ENCODE data around the gene CARNS1. TPM values are rescaled to one million over a fixed set of nuclear protein-coding genes. Genes with fewer than 3 reads are reported as not detected.
A peak's percentile ranks its signal among the peaks of the same experiment; 100 is the strongest.

Gene CARNS1
- total RNA-seq, 3 donors from 2014 or later (not counting 1 experiment from before 2014, with no cell fraction given) = 25.0 to 29.0 (median 25.0) TPM

DNA sequence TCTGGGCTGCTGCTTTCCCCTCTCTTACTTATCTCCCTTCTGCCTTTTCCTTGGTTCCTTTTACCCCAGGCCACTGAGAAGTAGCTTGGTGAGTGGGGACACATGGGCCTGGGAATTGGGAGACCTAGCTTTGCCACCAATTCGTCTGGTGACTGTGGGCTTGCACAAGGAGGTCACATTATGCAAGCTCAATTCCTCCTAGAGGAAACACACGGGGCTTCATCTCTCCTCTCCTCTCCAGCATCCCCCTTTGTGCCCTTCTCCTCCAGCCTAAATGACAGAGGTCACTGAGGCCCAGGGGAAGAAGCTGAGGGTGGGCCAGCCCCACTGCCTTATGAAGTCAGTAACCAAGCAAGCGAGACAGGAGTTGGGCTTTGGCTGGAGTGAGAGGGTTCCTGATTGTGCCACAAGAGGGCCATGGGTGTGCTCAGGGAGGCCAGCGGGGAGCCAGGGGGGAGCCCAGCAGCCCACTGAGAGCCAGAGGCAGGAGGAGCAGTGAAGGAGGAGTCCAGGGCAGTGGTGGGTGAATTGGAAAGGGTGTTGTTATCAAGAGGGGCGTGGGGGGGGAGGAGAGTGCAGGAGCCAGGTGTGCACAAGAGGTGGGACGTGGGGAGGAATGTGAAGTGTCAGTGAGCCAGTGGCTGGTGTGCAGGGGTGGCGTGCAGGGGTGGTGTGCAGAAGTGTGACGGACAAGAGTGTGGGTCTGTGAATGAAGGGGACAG is 44.1 kb upstream of the CARNS1 start:
- H3K36me3 Mint-ChIP-seq = no peaks in the 10 kb centered on the region
- Histone ChIP-seq H3K27me3 (ENCODE audit: control insufficient read depth, insufficient read depth, low read length) (peaks cover 3% of the 10 kb centered on the region), H3K27ac (ENCODE audit: low read length) (no peak overlapping the region), H3K9me3 (ENCODE audit: control insufficient read depth, insufficient read depth, low read length) (no peaks in the 10 kb centered on the region), H3K4me3 (ENCODE audit: low read length) (peak overlapping the region; percentile 38), H3K4me1 (ENCODE audit: control insufficient read depth, insufficient read depth, low read length) (peaks cover 75% of the 10 kb centered on the region), H3K36me3 (ENCODE audit: control insufficient read depth, insufficient read depth, low read length) (no peaks in the 10 kb centered on the region)
- TF ChIP-seq, protein P1, sequence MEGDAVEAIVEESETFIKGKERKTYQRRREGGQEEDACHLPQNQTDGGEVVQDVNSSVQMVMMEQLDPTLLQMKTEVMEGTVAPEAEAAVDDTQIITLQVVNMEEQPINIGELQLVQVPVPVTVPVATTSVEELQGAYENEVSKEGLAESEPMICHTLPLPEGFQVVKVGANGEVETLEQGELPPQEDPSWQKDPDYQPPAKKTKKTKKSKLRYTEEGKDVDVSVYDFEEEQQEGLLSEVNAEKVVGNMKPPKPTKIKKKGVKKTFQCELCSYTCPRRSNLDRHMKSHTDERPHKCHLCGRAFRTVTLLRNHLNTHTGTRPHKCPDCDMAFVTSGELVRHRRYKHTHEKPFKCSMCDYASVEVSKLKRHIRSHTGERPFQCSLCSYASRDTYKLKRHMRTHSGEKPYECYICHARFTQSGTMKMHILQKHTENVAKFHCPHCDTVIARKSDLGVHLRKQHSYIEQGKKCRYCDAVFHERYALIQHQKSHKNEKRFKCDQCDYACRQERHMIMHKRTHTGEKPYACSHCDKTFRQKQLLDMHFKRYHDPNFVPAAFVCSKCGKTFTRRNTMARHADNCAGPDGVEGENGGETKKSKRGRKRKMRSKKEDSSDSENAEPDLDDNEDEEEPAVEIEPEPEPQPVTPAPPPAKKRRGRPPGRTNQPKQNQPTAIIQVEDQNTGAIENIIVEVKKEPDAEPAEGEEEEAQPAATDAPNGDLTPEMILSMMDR (IDR thresholded peaks at IDR 0.05) = no peak
- peaks cover 52 to 69% of the 10 kb centered on the region in 2 donors for H3K4me1 Mint-ChIP-seq
- no peaks in the 10 kb centered on the region for H3K9me3 Mint-ChIP-seq
- H3K4me3 Mint-ChIP-seq = peak overlapping the region; percentile 90
- H3K27ac Mint-ChIP-seq = peak overlapping the region; percentile 68 to 70
- DNase-seq (peak in 1 of 2 donors; percentile 70), ATAC-seq (no peak)
- H3K27me3 Mint-ChIP-seq (ENCODE audit: low read depth in 2 of 2) = peaks cover under 1 to 6% of the 10 kb centered on the region in 2 donors
- 45% methylated on average over 8 of the region's 8 CpGs for WGBS (ENCODE audit: insufficient coverage)
- intact Hi-C loops (cut with micrococcal nuclease) = loop anchor here (5.0 kb wide), 2 partner anchors 84 to 104 kb away; partner anchors contain the start of genes ANKRD13D and GRK2

DNA sequence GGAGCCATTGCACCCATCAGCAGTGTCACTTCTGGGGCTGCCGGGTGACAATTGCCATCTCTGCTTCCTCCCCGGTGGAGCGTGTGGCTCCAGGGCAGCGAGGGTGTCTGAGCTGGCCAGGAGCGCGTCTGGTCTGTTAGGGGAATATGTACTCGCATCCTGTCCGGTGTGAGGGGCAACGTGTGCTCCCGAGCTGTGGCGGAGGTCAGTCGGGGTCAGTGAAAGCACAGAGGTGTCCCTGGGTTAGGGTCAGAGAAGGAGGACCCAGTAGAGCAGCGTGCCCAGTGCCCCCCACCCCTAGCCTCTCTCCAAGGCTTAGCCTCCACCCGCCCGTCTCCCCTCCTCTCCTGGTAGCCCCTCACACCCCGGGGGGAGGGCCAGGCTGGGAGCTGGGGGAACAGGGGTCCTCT is 43.6 kb upstream of the CARNS1 start:
- no peak for ATAC-seq
- Mint-ChIP-seq H3K9me3 (no peaks in the 10 kb centered on the region), H3K27ac (peak overlapping the region; percentile 68 to 70), H3K36me3 (no peaks in the 10 kb centered on the region), H3K4me1 (peaks cover 50 to 64% of the 10 kb centered on the region in 2 donors), H3K27me3 (ENCODE audit: low read depth in 2 of 2) (peaks cover 0 to 6% of the 10 kb centered on the region in 2 donors), H3K4me3 (peak overlapping the region; percentile 90)
- Histone ChIP-seq H3K36me3 (ENCODE audit: control insufficient read depth, insufficient read depth, low read length) (no peaks in the 10 kb centered on the region), H3K9me3 (ENCODE audit: control insufficient read depth, insufficient read depth, low read length) (no peaks in the 10 kb centered on the region), H3K4me1 (ENCODE audit: control insufficient read depth, insufficient read depth, low read length) (peaks cover 69% of the 10 kb centered on the region), H3K4me3 (ENCODE audit: low read length) (peak overlapping the region; percentile 38), H3K27me3 (ENCODE audit: control insufficient read depth, insufficient read depth, low read length) (peaks cover 3% of the 10 kb centered on the region), H3K27ac (ENCODE audit: low read length) (no peak overlapping the region)
- peak in 1 of 2 donors; percentile 49 for DNase-seq
- intact Hi-C loops (cut with micrococcal nuclease) = loop anchor here (5.0 kb wide), 2 partner anchors 85 to 105 kb away; partner anchors contain the start of genes ANKRD13D and GRK2
- TF ChIP-seq, protein P1 (IDR thresholded peaks at IDR 0.05) = no peak
- 18% methylated on average over 12 of the region's 16 CpGs for WGBS (ENCODE audit: insufficient coverage)

DNA sequence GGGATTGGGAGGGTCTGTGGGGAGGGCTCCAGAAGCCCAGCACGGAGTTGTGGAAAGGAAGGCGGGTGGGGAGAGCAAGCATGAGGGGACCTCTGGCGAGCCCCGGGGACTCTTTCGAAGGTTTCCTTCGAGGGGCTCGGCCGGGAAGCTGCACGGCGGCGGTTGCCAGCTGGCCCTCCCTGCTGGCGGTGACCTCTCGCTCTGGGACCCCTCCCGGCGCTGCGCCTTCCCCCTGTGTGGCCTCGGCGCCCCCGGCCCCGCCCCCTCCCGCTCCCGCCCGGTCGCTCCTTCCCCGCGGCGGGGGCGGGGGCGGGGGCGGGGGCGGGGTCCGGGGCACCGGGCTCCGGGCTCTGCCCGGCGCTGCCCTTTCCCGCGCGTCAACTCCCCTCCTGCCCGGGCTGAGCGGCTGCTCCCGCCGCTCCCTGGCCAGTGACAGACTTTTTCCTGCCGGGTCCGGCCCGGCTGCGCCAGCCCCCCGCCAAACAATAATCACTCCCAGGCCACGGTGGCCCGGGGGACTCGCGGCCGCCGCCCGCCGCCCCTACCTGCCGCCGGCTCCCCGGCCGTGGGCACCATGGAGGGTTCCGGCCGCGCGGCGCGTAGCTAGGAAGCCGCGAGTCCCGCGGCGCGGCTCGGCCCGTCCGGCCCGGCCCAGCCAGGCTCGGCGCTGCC is 43.0 kb upstream of the CARNS1 start:
- Mint-ChIP-seq H3K4me1 (peaks cover 50 to 61% of the 10 kb centered on the region in 2 donors), H3K4me3 (peak overlapping the region; percentile 37), H3K9me3 (no peaks in the 10 kb centered on the region), H3K27ac (peak overlapping the region in 1 of 2 donors; percentile 89), H3K27me3 (ENCODE audit: low read depth in 2 of 2) (peaks cover 0 to 6% of the 10 kb centered on the region in 2 donors), H3K36me3 (no peaks in the 10 kb centered on the region)
- ATAC-seq (no peak), DNase-seq (no peak)
- Histone ChIP-seq H3K4me1 (ENCODE audit: control insufficient read depth, insufficient read depth, low read length) (peaks cover 64% of the 10 kb centered on the region), H3K9me3 (ENCODE audit: control insufficient read depth, insufficient read depth, low read length) (no peaks in the 10 kb centered on the region), H3K27ac (ENCODE audit: low read length) (no peak overlapping the region), H3K27me3 (ENCODE audit: control insufficient read depth, insufficient read depth, low read length) (peaks cover 3% of the 10 kb centered on the region), H3K36me3 (ENCODE audit: control insufficient read depth, insufficient read depth, low read length) (no peaks in the 10 kb centered on the region), H3K4me3 (ENCODE audit: low read length) (peak overlapping the region; percentile 38)
- intact Hi-C loops (cut with micrococcal nuclease) = loop anchor here (5.0 kb wide), 2 partner anchors 85 to 105 kb away; partner anchors contain the start of genes ANKRD13D and GRK2
- TF ChIP-seq, protein P1 (IDR thresholded peaks at IDR 0.05) = no peak
- under 1% methylated on average over 78 of the region's 78 CpGs for WGBS (ENCODE audit: insufficient coverage)
